ENCODE data around the gene SH3BP5. TPM values are rescaled to one million over a fixed set of nuclear protein-coding genes. Genes with fewer than 3 reads are reported as not detected.
A peak's percentile ranks its signal among the peaks of the same experiment; 100 is the strongest.

Gene SH3BP5
- total and polyA plus RNA-seq, 8 donors: 2.8 to 9.8 (median 6.2) TPM

GRCh38 chr3:15336057-15336456 is 3.7 kb upstream of the SH3BP5 start:
- no peak overlapping the region for H3K27ac ChIP-seq
- DNase-seq (no peak), ATAC-seq (no peak), FAIRE-seq (no peak)
- H3K27me3 ChIP-seq: no peaks in the 10 kb centered on the region
- H3K9me3 ChIP-seq: no peaks in the 10 kb centered on the region
- no peak overlapping the region for H3K4me3 ChIP-seq
- H3K36me3 ChIP-seq: no peaks in the 10 kb centered on the region
- peaks cover 0 to 7% (median 0%) of the 10 kb centered on the region in 3 donors for H3K4me1 ChIP-seq
- intact Hi-C loops (cut with DNase I): no loop called here
- 87 to 89% methylated on average over 7 of the region's 7 CpGs for WGBS, 2 donors
- TF ChIP-seq, protein P1, sequence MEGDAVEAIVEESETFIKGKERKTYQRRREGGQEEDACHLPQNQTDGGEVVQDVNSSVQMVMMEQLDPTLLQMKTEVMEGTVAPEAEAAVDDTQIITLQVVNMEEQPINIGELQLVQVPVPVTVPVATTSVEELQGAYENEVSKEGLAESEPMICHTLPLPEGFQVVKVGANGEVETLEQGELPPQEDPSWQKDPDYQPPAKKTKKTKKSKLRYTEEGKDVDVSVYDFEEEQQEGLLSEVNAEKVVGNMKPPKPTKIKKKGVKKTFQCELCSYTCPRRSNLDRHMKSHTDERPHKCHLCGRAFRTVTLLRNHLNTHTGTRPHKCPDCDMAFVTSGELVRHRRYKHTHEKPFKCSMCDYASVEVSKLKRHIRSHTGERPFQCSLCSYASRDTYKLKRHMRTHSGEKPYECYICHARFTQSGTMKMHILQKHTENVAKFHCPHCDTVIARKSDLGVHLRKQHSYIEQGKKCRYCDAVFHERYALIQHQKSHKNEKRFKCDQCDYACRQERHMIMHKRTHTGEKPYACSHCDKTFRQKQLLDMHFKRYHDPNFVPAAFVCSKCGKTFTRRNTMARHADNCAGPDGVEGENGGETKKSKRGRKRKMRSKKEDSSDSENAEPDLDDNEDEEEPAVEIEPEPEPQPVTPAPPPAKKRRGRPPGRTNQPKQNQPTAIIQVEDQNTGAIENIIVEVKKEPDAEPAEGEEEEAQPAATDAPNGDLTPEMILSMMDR (IDR thresholded peaks at IDR 0.05): no peak

DNA sequence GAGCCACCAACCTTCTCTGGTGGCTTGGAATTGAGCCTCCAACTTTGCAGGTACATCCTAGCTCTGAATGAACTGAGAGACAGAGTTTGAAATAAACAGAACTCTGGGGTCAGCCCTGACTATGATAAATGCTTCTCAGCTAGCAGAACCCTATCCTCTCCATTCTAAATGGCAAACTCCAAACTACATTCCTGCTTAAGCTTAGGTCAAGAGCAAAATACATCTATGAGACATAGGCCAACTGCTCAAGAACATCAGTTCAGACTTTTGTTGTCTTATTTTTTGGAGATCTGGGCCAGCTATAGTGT is 1.5 kb upstream of the SH3BP5 start:
- TF ChIP-seq, protein P1 (IDR thresholded peaks at IDR 0.05): no peak
- DNase-seq: no peak
- H3K36me3 ChIP-seq: no peaks in the 10 kb centered on the region
- H3K9me3 ChIP-seq: no peaks in the 10 kb centered on the region
- no peak for FAIRE-seq
- no peak for ATAC-seq
- intact Hi-C loops (cut with DNase I): loop anchor here in 2 of 3 donors (5.0 kb wide), 1 partner anchor 67 kb away; no protein-coding TSS in a partner anchor
- peaks cover 0 to 7% (median 0%) of the 10 kb centered on the region in 3 donors for H3K4me1 ChIP-seq
- H3K27me3 ChIP-seq: no peaks in the 10 kb centered on the region
- no peak overlapping the region for H3K4me3 ChIP-seq
- H3K27ac ChIP-seq: no peak overlapping the region

- DNase-seq (no peak), FAIRE-seq (no peak), ATAC-seq (no peak)
- Histone ChIP-seq H3K9me3 (no peaks in the 10 kb centered on the region), H3K27me3 (no peaks in the 10 kb centered on the region), H3K27ac (no peak overlapping the region), H3K4me3 (peak overlapping the region in 1 of 4 donors; percentile 78), H3K4me1 (peaks cover 0 to 7% (median 0%) of the 10 kb centered on the region in 3 donors), H3K36me3 (no peaks in the 10 kb centered on the region)
- TF ChIP-seq, protein P1 (IDR thresholded peaks at IDR 0.05): no peak
- intact Hi-C loops (cut with DNase I): loop anchor here in 2 of 3 donors (5.0 kb wide), 1 partner anchor 66 kb away; no protein-coding TSS in a partner anchor
- WGBS, 2 donors: 83 to 85% methylated on average over 10 of the region's 10 CpGs
Observed at GRCh38 chr3:15333099-15333955, 941 bp upstream of the SH3BP5 start.

GRCh38 chr3:15331606-15332404 is 581 bp downstream of the SH3BP5 start:
- peak in 5 of 6 donors; percentile 28 to 74 (median 40) for DNase-seq
- peak overlapping the region; percentile 60 to 93 (median 80) for H3K4me3 ChIP-seq
- TF ChIP-seq, protein P1 (IDR thresholded peaks at IDR 0.05): no peak
- no peaks in the 10 kb centered on the region for H3K36me3 ChIP-seq
- 3% methylated on average over 70 to 71 of the region's 71 CpGs for WGBS, 2 donors
- H3K27ac ChIP-seq: peak overlapping the region in 2 of 4 donors; percentile 44 to 46
- ATAC-seq: peak; percentile 56 to 61 (median 58)
- no peaks in the 10 kb centered on the region for H3K9me3 ChIP-seq
- intact Hi-C loops (cut with DNase I): loop anchor here in 2 of 3 donors (5.0 kb wide), 1 partner anchor 65 kb away; no protein-coding TSS in a partner anchor
- no peaks in the 10 kb centered on the region for H3K27me3 ChIP-seq
- FAIRE-seq: no peak
- peaks cover 0 to 7% (median 0%) of the 10 kb centered on the region in 3 donors for H3K4me1 ChIP-seq

Measured in pancreas (tissue), 10 donors.